Stimulated activated effector memory CD8-positive, alpha-beta T cell treated with anti-CD3 and anti-CD28 coated beads, Interleukin-12 subunit alpha, Interleukin-12 subunit beta, amount 100 ng/mL, for 72 hours (primary cell): Measurements from ENCODE around the gene PRR36.

Experiments used
- ATAC-seq: fragments of 150-1000 bp; cut with Tn5 transposase; 2 replicates; pipeline ENCODE4 v1.10.0; 2021
- DNase-seq, 2 donors: peaks; one replicate each; pipeline ENCODE4 v3.0.0; 2021 to 2022; ENCODE audit warnings: low spot score in 2 of 2
- H3K27ac Mint-ChIP-seq: one replicate; pipeline ENCODE4 v1.8.0; 2022; ENCODE audit warnings: mild to moderate bottlenecking, mixed read lengths
- H3K36me3 Mint-ChIP-seq: one replicate; pipeline ENCODE4 v1.8.0; 2022; ENCODE audit warnings: mild to moderate bottlenecking, mixed read lengths
- H3K4me1 Mint-ChIP-seq: one replicate; pipeline ENCODE4 v1.8.0; 2022; ENCODE audit warnings: mixed read lengths
- H3K4me3 Mint-ChIP-seq: one replicate; pipeline ENCODE4 v1.8.0; 2022; ENCODE audit warnings: mild to moderate bottlenecking, mixed read lengths
- H3K9me3 Mint-ChIP-seq: one replicate; pipeline ENCODE4 v1.8.0; 2022; ENCODE audit warnings: mixed read lengths

The PRR36 gene

GRCh38 chr19:7873304-7874075 is 700 bp downstream of the PRR36 start:
- Mint-ChIP-seq H3K27ac (no peak overlapping the region), H3K4me1 (peaks cover 22% of the 10 kb centered on the region), H3K36me3 (no peaks in the 10 kb centered on the region), H3K9me3 (peaks cover 2% of the 10 kb centered on the region), H3K4me3 (peak overlapping the region; percentile 44)
- no peak for DNase-seq
- no peak for ATAC-seq

- ATAC-seq (no peak), DNase-seq (no peak)
- Mint-ChIP-seq H3K36me3 (no peaks in the 10 kb centered on the region), H3K9me3 (peaks cover 2% of the 10 kb centered on the region), H3K4me3 (peak overlapping the region; percentile 80), H3K4me1 (peaks cover 24% of the 10 kb centered on the region), H3K27ac (no peak overlapping the region)
Observed at GRCh38 chr19:7872306-7873204, 1.6 kb downstream of the PRR36 start.

- Mint-ChIP-seq H3K4me3 (peak overlapping the region; percentile 80), H3K36me3 (no peaks in the 10 kb centered on the region), H3K9me3 (peaks cover 2% of the 10 kb centered on the region), H3K4me1 (peaks cover 24% of the 10 kb centered on the region), H3K27ac (no peak overlapping the region)
- no peak for ATAC-seq
- DNase-seq, result peak; percentile 61 to 89
Observed at GRCh38 chr19:7871437-7872305, 2.5 kb downstream of the PRR36 start.

- peaks cover 24% of the 10 kb centered on the region for H3K4me1 Mint-ChIP-seq
- H3K9me3 Mint-ChIP-seq, result peaks cover 2% of the 10 kb centered on the region
- DNase-seq (peak; percentile 33 to 76), ATAC-seq (no peak)
- peak overlapping the region; percentile 80 for H3K4me3 Mint-ChIP-seq
- no peaks in the 10 kb centered on the region for H3K36me3 Mint-ChIP-seq
- H3K27ac Mint-ChIP-seq, result no peak overlapping the region
Observed at GRCh38 chr19:7870571-7871436, 3.4 kb downstream of the PRR36 start.

GRCh38 chr19:7869910-7870511 is 4.2 kb downstream of the PRR36 start:
- peak overlapping the region; percentile 80 for H3K4me3 Mint-ChIP-seq
- DNase-seq, result peak in 1 of 2 donors; percentile 74
- no peaks in the 10 kb centered on the region for H3K36me3 Mint-ChIP-seq
- H3K4me1 Mint-ChIP-seq, result peaks cover 31% of the 10 kb centered on the region
- peak; percentile 3 for ATAC-seq
- H3K9me3 Mint-ChIP-seq, result peaks cover 2% of the 10 kb centered on the region
- no peak overlapping the region for H3K27ac Mint-ChIP-seq

- peaks cover 2% of the 10 kb centered on the region for H3K9me3 Mint-ChIP-seq
- ATAC-seq (peak; percentile 64), DNase-seq (peak; percentile 82 to 94)
- H3K27ac Mint-ChIP-seq, result no peak overlapping the region
- H3K36me3 Mint-ChIP-seq, result no peaks in the 10 kb centered on the region
- peaks cover 35% of the 10 kb centered on the region for H3K4me1 Mint-ChIP-seq
- peak overlapping the region; percentile 80 for H3K4me3 Mint-ChIP-seq
Observed at GRCh38 chr19:7869453-7869909, 4.7 kb downstream of the PRR36 start.

GRCh38 chr19:7868671-7869452 is 5.3 kb downstream of the PRR36 start:
- H3K9me3 Mint-ChIP-seq, result peaks cover 2% of the 10 kb centered on the region
- no peak overlapping the region for H3K27ac Mint-ChIP-seq
- ATAC-seq (peak; percentile 85), DNase-seq (peak; percentile 81 to 85)
- H3K36me3 Mint-ChIP-seq, result no peaks in the 10 kb centered on the region
- H3K4me1 Mint-ChIP-seq, result peaks cover 35% of the 10 kb centered on the region
- H3K4me3 Mint-ChIP-seq, result peak overlapping the region; percentile 80

GRCh38 chr19:7868326-7868670 is 5.9 kb downstream of the PRR36 start:
- peaks cover 35% of the 10 kb centered on the region for H3K4me1 Mint-ChIP-seq
- peak overlapping the region; percentile 80 for H3K4me3 Mint-ChIP-seq
- peaks cover 2% of the 10 kb centered on the region for H3K9me3 Mint-ChIP-seq
- no peak overlapping the region for H3K27ac Mint-ChIP-seq
- ATAC-seq (no peak), DNase-seq (no peak)
- no peaks in the 10 kb centered on the region for H3K36me3 Mint-ChIP-seq

- H3K27ac Mint-ChIP-seq, result no peak overlapping the region
- ATAC-seq (no peak), DNase-seq (no peak)
- peaks cover 35% of the 10 kb centered on the region for H3K4me1 Mint-ChIP-seq
- peak overlapping the region; percentile 80 for H3K4me3 Mint-ChIP-seq
- H3K9me3 Mint-ChIP-seq, result peaks cover 2% of the 10 kb centered on the region
- no peaks in the 10 kb centered on the region for H3K36me3 Mint-ChIP-seq
Observed at GRCh38 chr19:7867092-7867844, 6.9 kb downstream of the PRR36 start.

- H3K9me3 Mint-ChIP-seq, result peaks cover 2% of the 10 kb centered on the region
- no peak overlapping the region for H3K27ac Mint-ChIP-seq
- no peak overlapping the region for H3K4me3 Mint-ChIP-seq
- no peak for DNase-seq
- no peaks in the 10 kb centered on the region for H3K36me3 Mint-ChIP-seq
- ATAC-seq, result no peak
- peaks cover 28% of the 10 kb centered on the region for H3K4me1 Mint-ChIP-seq
Observed at GRCh38 chr19:7866399-7867091, 7.6 kb downstream of the PRR36 start.

- Mint-ChIP-seq H3K36me3 (no peaks in the 10 kb centered on the region), H3K27ac (no peak overlapping the region), H3K4me3 (peak overlapping the region; percentile 26), H3K4me1 (peaks cover 18% of the 10 kb centered on the region), H3K9me3 (no peaks in the 10 kb centered on the region)
- no peak for DNase-seq
- no peak for ATAC-seq
Observed at GRCh38 chr19:7865262-7865911, 8.8 kb downstream of the PRR36 start.

GRCh38 chr19:7864690-7865074 is 9.5 kb downstream of the PRR36 start:
- Mint-ChIP-seq H3K4me3 (peak overlapping the region; percentile 26), H3K4me1 (peaks cover 18% of the 10 kb centered on the region), H3K36me3 (no peaks in the 10 kb centered on the region), H3K9me3 (no peaks in the 10 kb centered on the region), H3K27ac (no peak overlapping the region)
- ATAC-seq, result no peak
- DNase-seq, result no peak
